ENCODE measurements around the gene SART1.
"Not testable (repeated sequence)": the region's sequence is repeated elsewhere in the genome, so short reads cannot be mapped to it uniquely, and the experiment has no call there.

Gene SART1

GRCh38 chr11:66015936-66016792, 54.6 kb downstream of the SART1 start:
- no peak overlapping the region for H3K4me3 ChIP-seq (ENCODE audit: low read depth, low read length)
- DNase-seq (ENCODE audit: low read depth) = no peak
- no peak for TF ChIP-seq CTCF (conservative IDR thresholded peaks at IDR 0.05; ENCODE audit: low read depth, low read length)

- TF ChIP-seq CTCF (conservative IDR thresholded peaks at IDR 0.05; ENCODE audit: low read depth, low read length) = no peak
- DNase-seq (ENCODE audit: low read depth) = no peak
- H3K4me3 ChIP-seq (ENCODE audit: low read depth, low read length) = no peak overlapping the region
Observed at GRCh38 chr11:66016793-66017177, 55.3 kb downstream of the SART1 start.

- H3K4me3 ChIP-seq (ENCODE audit: low read depth, low read length) = no peak overlapping the region
- TF ChIP-seq CTCF (conservative IDR thresholded peaks at IDR 0.05; ENCODE audit: low read depth, low read length) = no peak
- no peak for DNase-seq (ENCODE audit: low read depth)
Observed at GRCh38 chr11:66017321-66017720, 55.8 kb downstream of the SART1 start.

DNA sequence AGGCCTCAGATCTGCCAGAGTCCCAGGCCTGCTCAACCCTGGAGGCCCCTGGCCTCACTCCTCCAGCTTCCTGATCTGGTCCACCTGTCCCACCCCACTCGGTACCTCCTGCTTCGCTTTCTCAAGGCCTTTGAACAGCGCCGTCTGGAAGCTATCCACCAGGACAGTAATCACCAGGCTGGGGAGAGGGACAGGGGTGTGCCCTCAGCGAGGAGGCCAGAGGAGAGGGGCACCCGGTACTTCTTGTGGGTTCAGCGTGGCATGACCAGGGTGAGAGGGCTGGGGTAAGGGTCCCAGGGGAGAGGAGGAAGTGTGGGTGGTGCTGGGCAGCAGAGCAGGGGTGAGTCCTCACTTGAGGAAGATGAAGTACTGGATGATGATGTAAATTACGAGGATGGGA, 58.7 kb downstream of the SART1 start:
- no peak for TF ChIP-seq CTCF (conservative IDR thresholded peaks at IDR 0.05; ENCODE audit: low read depth, low read length)
- no peak for DNase-seq (ENCODE audit: low read depth)
- H3K4me3 ChIP-seq (ENCODE audit: low read depth, low read length) = no peak overlapping the region

GRCh38 chr11:66020618-66021357, 59.3 kb downstream of the SART1 start:
- no peak for TF ChIP-seq CTCF (conservative IDR thresholded peaks at IDR 0.05; ENCODE audit: low read depth, low read length)
- DNase-seq (ENCODE audit: low read depth) = peak; percentile 47
- H3K4me3 ChIP-seq (ENCODE audit: low read depth, low read length) = no peak overlapping the region

DNA sequence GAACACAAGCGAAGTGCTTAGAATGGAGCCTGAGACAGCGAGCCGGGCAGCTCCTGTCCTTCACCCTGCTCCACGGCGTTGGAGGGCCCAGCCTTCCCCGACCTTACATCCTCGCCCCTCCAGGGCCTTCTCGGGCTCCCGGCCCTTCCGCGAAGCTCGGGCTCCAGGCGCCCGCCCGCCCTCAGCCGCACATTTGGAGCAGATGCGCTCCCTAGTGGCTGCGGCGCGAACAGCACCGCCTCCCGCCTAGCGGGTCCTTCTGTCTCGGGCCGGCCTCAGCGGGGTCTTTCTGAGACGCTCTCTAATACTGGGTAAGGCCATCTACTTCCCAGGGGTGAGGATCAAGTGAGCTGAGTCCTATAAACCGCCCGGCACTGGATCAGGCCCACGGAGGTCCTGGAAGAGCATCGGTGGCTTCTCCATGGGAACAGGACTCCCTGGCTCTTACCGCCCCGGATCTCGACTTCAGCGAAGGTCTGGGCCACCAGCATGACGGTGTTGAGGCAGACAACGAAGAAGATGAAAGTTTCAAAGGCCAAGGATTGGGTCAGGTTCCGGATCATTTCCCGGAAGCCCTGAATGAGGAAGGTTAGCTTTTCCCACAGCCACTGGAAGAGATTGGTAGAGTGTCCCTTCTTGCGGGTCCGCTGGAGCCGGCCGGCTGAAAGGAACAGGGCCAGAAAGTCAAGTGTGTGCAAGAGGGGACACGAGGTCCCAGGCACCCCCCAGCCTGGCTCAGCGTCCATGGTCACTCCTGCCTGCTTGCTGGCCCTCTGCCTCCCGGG, 61.1 kb downstream of the SART1 start:
- peak; percentile 86 for TF ChIP-seq CTCF (conservative IDR thresholded peaks at IDR 0.05; ENCODE audit: low read depth, low read length)
- DNase-seq (ENCODE audit: low read depth) = peak; percentile 56
- peak overlapping the region; percentile 20 for H3K4me3 ChIP-seq (ENCODE audit: low read depth, low read length)

DNA sequence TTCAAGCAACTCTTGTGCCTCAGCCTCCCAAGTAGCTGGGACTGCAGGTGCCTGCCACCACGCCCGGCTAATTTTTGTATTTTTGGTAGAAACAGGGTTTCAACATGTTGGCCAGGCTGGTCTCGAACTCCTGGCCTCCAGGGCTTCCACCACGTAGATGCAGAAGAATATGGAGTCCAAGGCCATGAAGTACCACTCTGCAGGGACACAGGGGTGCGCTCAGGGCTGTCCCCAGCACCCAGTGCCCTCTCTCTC, 61.6 kb downstream of the SART1 start:
- DNase-seq (ENCODE audit: low read depth); H3K4me3 ChIP-seq (ENCODE audit: low read depth, low read length): not testable (repeated sequence)
